GM18861 (cell line): ENCODE results near the gene SPNS3.

ENCODE experiments used
- ATAC-seq: cut with Tn5 transposase; IDR thresholded peaks from one replicate; pipeline ENCODE4 v1.9.1; 2021; ENCODE audit not compliant: unreplicated experiment

The SPNS3 gene

GRCh38 chr17:4465786-4466185, 32.0 kb downstream of the SPNS3 start:
- no peak for ATAC-seq

DNA sequence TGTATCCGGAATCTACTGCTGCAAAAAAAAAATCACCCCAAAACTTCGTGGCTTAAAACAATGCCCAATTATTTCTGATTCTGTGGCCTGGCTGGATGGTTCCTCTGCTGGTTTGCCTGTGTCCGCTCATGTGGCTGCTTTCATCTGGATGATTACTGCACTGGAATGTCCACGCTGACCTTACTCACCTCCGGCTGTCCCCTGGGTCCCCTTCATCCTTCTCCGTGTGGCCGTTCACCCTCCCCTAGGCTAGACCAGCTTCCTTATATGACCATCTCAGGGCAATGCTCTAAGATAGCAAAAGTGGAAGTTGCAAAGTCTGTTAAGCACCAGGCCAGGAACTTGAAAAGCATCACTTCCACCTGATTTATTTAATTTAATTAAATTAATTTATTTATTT, 33.5 kb downstream of the SPNS3 start:
- no peak for ATAC-seq

- ATAC-seq, result no peak
Measured at GRCh38 chr17:4469552-4469951, 35.8 kb downstream of the SPNS3 start.

DNA sequence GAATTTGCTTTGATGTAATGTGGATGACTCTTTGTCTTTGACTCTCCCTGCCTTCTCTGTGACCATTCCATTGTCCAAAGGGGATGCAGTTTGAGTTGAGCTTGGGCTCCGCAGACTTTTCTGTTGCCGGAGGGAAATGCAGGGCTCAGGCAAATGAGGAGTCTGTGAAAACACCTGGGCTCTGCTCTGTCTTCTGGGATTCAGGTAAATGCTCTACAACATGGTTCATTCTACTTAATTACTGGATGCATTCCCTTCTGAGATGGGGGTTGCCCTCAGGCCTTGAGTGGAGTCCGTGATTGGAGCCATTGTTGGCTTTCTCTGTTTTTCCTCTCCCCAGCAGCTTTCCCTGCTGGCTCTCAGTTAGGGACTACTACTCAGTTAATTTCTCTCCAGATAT, 38.5 kb downstream of the SPNS3 start:
- ATAC-seq, result no peak

GRCh38 chr17:4474093-4474492, 40.4 kb downstream of the SPNS3 start:
- ATAC-seq, result no peak

DNA sequence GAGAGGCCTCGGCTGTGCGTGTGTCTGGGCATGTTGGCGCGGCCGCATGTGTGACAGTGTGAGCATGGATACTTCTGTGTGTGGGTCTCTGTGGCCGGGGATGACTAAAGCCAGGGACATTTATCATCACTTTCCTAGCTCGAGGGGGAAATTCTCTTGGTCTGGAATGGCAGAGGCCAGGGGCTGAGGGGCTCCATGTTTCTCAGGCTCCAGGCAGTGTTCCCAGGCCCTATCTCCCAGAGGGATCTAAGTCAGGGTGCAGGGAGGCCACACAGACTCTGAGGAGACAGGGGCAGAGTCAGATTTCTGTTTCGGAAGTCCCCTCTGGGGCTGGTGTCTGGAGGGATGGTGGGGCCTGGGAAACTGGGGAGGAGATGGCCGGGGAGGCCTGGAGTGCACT, 41.3 kb downstream of the SPNS3 start:
- no peak for ATAC-seq

- no peak for ATAC-seq
Measured at GRCh38 chr17:4475463-4475862, 41.7 kb downstream of the SPNS3 start.

- no peak for ATAC-seq
Measured at GRCh38 chr17:4476017-4476416, 42.3 kb downstream of the SPNS3 start.

DNA sequence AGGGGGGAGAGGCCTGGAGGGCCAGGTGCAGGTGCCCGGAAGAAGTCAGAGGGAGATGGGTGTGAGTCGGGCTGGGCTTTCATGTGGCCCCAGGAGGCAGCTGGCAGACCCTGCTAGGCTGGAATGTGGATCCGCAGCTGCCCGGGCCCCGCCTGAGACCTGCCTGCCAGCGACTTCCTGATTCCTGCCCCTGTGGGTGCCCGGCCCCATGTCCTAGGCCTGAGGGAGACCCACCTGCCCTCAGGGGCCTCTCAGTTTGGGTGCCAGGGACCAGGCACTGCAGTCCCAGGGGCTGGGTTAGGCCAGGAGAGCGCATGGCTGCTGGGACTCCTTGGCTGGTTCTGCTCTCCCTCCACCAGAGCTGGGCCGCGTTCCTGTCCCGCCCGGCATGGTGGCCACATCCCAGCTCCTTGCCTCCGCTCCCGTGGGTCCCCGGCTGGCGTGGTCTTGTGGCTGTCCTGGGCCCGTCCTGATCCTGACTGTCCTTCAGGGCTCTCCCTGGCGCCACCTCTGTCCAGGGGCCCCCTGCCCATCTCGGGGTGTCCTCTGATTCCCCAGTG, 42.9 kb downstream of the SPNS3 start:
- no peak for ATAC-seq

DNA sequence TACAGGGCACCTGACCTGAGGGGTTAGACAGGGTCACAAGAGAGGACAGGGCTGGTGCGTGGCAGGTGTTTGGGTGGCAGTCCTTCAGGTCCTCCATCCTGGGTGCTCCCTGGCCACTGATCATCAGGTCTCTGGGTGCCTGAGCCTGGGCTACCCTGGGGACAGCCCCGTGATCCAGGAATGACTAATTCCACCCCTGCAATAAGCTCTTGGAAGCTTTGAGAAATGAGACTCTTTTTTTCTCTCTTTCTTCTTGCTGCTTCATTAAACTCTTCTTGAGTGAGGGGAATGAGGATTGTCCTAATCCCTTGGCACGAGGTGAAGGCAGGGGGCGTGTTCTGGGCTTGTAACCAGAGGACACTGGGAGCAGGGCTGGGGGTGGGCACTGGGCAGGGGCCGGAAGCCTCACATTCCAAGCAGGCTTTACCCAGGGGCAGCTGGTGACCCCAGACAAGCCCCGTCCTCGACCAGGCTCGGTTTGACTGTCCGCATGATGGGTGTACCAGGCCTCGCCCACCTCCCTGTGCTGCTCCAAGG, 43.6 kb downstream of the SPNS3 start:
- no peak for ATAC-seq

DNA sequence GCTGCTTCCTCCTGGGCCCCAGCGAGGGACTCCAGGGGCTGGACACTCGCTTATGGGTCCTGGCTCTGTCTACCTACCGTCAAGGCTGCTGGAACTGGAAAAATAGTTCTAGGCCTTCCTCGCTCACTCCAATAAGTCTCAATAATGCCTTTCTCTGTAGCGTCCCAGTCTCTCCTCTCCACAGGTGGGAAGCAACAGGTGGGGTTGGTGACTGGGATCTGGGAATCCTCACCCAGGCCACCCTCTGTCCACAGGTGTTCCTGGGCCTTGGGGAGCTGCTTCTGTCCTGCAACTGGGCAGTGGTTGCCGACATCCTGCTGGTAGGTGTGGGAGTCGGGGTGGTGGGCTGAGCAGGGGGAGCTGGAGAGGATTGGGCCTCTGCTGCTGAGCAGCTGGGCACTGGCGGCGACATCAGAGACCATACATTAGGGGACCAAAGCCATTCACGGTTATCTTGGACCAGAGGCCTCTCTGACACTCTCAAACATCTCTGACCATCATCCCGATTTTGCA, 44.6 kb downstream of the SPNS3 start:
- ATAC-seq, result no peak

DNA sequence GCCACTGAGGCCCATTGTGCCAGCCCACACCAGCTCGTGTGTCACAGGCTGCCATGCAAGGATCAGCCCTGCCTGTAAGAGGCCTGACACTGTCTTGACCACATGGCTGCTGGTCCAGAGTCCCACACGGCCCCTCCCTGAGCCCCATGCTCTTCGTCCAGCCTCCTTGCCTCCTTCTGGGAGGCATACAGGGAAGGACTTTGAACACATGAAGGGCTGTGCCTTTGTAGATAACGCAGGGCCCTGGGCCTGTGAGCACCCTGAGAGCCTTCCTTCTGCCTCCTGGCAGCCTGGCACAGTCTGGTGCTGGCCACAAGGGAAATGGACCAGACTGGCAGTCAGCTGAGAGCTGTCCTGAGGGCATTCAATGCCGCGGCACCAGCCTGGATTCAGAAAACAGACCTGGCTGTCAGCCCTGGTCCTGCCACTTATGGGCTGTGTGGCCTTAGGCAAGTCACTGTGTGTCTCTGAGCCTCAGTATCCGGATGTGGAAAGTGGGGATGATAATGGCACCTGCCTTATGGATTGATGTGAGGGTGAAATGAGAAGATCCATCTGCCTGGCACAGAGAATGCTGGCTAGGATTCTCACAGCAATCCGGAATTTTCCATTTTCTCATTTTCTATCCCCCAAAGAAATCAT, 45.7 kb downstream of the SPNS3 start:
- ATAC-seq, result no peak

GRCh38 chr17:4479982-4480751, 46.4 kb downstream of the SPNS3 start:
- ATAC-seq, result no peak

GRCh38 chr17:4480929-4481898, 47.5 kb downstream of the SPNS3 start:
- no peak for ATAC-seq

GRCh38 chr17:4482338-4483011, 48.7 kb downstream of the SPNS3 start:
- no peak for ATAC-seq

DNA sequence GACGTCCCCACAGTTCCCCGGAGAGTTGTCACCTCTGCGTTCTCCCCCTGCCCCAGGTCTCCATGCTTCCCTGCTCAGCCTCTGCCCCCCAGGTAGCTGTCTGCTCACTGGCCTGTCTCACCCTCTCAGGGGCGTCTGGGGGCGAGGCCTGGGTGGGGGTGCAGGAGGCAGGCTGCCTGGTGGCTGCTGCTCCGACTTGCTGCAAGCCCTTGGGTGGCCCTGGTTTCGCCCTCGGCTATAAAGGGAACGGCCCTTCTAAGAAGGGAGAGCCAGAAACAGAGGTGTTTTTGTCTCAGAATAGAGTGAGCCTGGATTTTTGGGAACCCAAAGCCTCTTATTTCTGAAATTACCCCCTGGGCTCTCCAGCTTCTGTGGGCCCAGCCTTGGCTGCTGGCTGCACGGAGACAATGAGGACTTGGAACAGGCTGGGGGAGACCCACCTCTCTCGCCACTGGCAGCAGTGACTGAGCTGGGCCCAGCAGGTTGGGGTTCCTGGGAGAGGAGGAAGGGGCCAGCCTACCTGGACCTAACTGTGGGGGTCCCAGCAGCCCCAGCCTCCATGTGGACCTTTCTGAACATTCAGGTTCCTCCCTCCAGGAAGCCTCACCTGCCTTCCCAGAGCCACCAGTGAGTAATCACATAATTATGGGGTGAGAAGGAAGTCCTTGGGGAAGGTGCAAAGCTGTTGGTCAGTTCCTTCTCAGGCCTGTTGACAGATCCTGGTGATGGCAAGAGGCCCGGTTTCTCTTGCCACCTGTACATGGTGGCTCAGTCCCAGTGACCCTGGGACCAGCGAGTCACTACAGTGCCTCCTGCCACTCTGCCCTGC, 49.5 kb downstream of the SPNS3 start:
- no peak for ATAC-seq

GRCh38 chr17:4485676-4486646, 52.2 kb downstream of the SPNS3 start:
- no peak for ATAC-seq

DNA sequence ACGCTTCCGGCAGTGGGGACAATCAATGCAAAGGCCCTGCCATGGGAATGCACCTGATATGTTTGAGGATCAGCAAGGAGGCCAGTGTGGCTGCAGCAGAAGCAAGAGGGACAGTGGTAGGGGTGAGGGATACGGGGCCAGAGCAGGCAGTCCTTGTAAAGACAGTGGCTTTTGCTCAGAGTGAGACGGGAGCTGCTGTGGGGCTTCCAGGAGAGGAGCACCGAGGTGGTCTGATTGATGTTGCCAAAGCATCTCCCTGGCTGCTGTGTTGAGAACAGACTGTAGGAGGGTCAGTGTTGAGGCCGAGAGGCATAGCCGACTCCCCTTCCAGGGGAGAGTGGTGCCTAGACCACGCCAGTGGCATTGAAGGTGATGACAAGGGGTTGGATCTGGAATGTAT, 53.6 kb downstream of the SPNS3 start:
- ATAC-seq, result no peak
